ENCODE results near the gene FAH. TPM values are rescaled to one million over a fixed set of nuclear protein-coding genes. Genes with fewer than 3 reads are reported as not detected.

The FAH gene
- total RNA-seq, 2 donors from 2014 or later = 16.0 to 39.8 TPM

DNA sequence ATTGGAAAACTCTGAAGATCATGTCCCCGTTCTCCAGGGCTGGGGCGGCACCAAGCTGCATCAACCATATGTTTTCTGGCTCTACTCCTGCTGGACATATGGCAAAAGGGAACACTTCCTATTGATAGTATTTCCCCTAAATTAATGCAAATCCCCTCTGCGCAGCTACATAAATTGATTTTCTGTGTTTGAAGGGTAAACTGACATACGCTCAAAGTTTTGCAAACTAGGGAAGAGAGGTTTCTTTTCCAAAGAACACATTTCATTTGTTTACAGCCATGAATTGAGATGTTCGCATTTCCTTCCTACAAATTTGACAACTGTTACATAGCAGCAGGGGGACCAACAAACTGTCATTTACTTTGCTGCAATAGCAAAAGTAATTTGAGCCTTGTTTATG lies 63.3 kb downstream of the FAH start:
- Histone ChIP-seq H3K9me3 (no peaks in the 10 kb centered on the region), H3K36me3 (no peaks in the 10 kb centered on the region), H3K4me3 (no peak overlapping the region), H3K27ac (no peak overlapping the region), H3K9ac (ENCODE audit: low read depth in 2 of 2, low read length in 2 of 2) (no peak overlapping the region), H3K4me1 (no peaks in the 10 kb centered on the region), H3K27me3 (no peaks in the 10 kb centered on the region)
- intact Hi-C loops (cut with DNase I) = no loop called here
- DNase-seq = no peak
- no peak for TF ChIP-seq CTCF (IDR thresholded peaks at IDR 0.05)

GRCh38 chr15:80216911-80217310 lies 64.1 kb downstream of the FAH start:
- no peak for DNase-seq
- H3K4me1 ChIP-seq = no peaks in the 10 kb centered on the region
- no peak for TF ChIP-seq CTCF (IDR thresholded peaks at IDR 0.05)
- H3K36me3 ChIP-seq = no peaks in the 10 kb centered on the region
- H3K9me3 ChIP-seq = no peaks in the 10 kb centered on the region
- intact Hi-C loops (cut with DNase I) = no loop called here
- no peak overlapping the region for H3K27ac ChIP-seq
- no peak overlapping the region for H3K9ac ChIP-seq (ENCODE audit: low read depth in 2 of 2, low read length in 2 of 2)
- H3K27me3 ChIP-seq = no peaks in the 10 kb centered on the region
- no peak overlapping the region for H3K4me3 ChIP-seq

GRCh38 chr15:80217327-80217900 lies 64.6 kb downstream of the FAH start:
- no peak for DNase-seq
- Histone ChIP-seq H3K9ac (ENCODE audit: low read depth in 2 of 2, low read length in 2 of 2) (no peak overlapping the region), H3K9me3 (no peaks in the 10 kb centered on the region), H3K4me3 (no peak overlapping the region), H3K4me1 (no peaks in the 10 kb centered on the region), H3K27ac (no peak overlapping the region), H3K27me3 (no peaks in the 10 kb centered on the region), H3K36me3 (no peaks in the 10 kb centered on the region)
- intact Hi-C loops (cut with DNase I) = no loop called here
- TF ChIP-seq CTCF (IDR thresholded peaks at IDR 0.05) = no peak

GRCh38 chr15:80219955-80220354 lies 67.2 kb downstream of the FAH start:
- TF ChIP-seq CTCF (IDR thresholded peaks at IDR 0.05) = no peak
- Histone ChIP-seq H3K9ac (ENCODE audit: low read depth in 2 of 2, low read length in 2 of 2) (no peak overlapping the region), H3K4me1 (no peaks in the 10 kb centered on the region), H3K27ac (no peak overlapping the region), H3K4me3 (no peak overlapping the region), H3K36me3 (no peaks in the 10 kb centered on the region), H3K9me3 (no peaks in the 10 kb centered on the region), H3K27me3 (no peaks in the 10 kb centered on the region)
- intact Hi-C loops (cut with DNase I) = no loop called here
- DNase-seq = no peak

GRCh38 chr15:80228959-80229610 lies 76.3 kb downstream of the FAH start:
- Histone ChIP-seq H3K4me3 (no peak overlapping the region), H3K27ac (no peak overlapping the region), H3K27me3 (no peaks in the 10 kb centered on the region), H3K36me3 (no peaks in the 10 kb centered on the region), H3K9ac (ENCODE audit: low read depth in 2 of 2, low read length in 2 of 2) (no peak overlapping the region), H3K4me1 (no peaks in the 10 kb centered on the region), H3K9me3 (no peaks in the 10 kb centered on the region)
- TF ChIP-seq CTCF (IDR thresholded peaks at IDR 0.05) = no peak
- intact Hi-C loops (cut with DNase I) = no loop called here
- DNase-seq = no peak

Measured in colonic mucosa (tissue), 4 donors.